ENCODE results near the gene CLRN1.

The CLRN1 gene

DNA sequence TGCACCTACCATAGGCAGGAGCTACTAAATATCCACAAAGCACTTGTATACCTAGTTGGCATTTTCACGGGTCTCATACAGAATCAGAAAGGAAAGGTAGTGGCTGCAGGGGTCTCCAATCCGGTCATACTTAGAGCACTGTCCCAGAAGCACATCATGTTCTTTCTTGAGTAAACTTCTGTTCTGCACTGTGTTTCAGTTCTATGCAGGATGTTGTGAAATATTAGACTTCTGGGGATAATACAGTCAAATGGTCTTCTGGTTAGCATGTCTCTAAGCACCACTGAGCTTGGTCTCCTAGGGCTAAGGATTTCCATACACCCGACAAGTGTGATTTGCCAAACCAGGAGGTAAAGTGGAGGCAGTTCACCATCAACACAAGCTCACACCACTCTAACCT lies 95.2 kb downstream of the CLRN1 start:
- no peak for TF ChIP-seq ZFX (IDR thresholded peaks at IDR 0.05; ENCODE audit: borderline replicate concordance)
- TF ChIP-seq, protein P1, sequence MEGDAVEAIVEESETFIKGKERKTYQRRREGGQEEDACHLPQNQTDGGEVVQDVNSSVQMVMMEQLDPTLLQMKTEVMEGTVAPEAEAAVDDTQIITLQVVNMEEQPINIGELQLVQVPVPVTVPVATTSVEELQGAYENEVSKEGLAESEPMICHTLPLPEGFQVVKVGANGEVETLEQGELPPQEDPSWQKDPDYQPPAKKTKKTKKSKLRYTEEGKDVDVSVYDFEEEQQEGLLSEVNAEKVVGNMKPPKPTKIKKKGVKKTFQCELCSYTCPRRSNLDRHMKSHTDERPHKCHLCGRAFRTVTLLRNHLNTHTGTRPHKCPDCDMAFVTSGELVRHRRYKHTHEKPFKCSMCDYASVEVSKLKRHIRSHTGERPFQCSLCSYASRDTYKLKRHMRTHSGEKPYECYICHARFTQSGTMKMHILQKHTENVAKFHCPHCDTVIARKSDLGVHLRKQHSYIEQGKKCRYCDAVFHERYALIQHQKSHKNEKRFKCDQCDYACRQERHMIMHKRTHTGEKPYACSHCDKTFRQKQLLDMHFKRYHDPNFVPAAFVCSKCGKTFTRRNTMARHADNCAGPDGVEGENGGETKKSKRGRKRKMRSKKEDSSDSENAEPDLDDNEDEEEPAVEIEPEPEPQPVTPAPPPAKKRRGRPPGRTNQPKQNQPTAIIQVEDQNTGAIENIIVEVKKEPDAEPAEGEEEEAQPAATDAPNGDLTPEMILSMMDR (IDR thresholded peaks at IDR 0.05) = no peak
- no peak overlapping the region for H3K27ac ChIP-seq

DNA sequence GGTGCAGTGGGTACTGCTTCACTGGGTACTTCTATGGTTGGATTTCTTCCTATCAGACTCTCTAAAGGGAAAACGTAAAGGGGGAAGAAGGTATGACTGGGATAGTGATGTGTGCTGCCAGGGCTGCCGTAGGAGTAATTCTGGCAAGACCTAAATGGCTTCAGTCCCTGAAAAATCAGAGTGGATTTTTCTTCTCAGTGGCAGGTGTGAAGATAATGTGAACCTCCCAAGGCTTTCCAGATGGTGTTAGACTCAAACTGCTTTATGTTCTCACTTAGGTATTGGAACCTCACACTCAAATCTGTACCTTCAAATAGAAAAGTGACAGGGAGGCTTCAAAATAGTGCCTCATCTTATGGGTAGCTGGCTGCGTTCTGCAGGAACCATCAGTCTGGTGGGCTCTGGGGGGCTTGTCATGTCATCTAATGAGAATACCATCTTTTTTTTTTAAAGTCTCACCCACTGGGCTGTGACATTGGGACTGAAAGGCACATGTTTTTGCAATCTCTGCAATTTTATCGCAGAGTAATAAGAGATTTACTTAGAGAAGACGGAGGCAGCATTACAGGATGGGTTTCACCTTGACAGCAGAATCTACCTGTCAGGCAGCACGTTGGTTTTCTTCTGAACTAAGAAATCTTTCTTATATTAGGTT lies 95.8 kb downstream of the CLRN1 start:
- TF ChIP-seq ZFX (IDR thresholded peaks at IDR 0.05; ENCODE audit: borderline replicate concordance) = no peak
- TF ChIP-seq, protein P1 (IDR thresholded peaks at IDR 0.05) = no peak
- no peak overlapping the region for H3K27ac ChIP-seq
